HEK293T (cell line): ENCODE results near the gene RRP1B.

Experiments used
- ELF4 ChIP-seq: fragments of 450-650 bp; IDR thresholded peaks from 2 replicates; pipeline ENCODE4 v1.6.1; 2017; ENCODE audit warnings: antibody characterized with exemption
- FOXA1 ChIP-seq: fragments of 450-650 bp; IDR thresholded peaks from 2 replicates; pipeline ENCODE4 v1.6.1; 2016; ENCODE audit warnings: mild to moderate bottlenecking
- FOXM1 ChIP-seq: fragments of 450-650 bp; IDR thresholded peaks from 2 replicates; pipeline ENCODE4 v1.6.1; 2017; ENCODE audit warnings: mild to moderate bottlenecking, borderline replicate concordance
- HDGF ChIP-seq: fragments of 450-650 bp; IDR thresholded peaks from 2 replicates; pipeline ENCODE4 v1.6.1; 2017; ENCODE audit warnings: antibody characterized with exemption, borderline replicate concordance
- NFRKB ChIP-seq: fragments of 450-650 bp; IDR thresholded peaks from 2 replicates; pipeline ENCODE4 v1.6.1; 2016; ENCODE audit warnings: mild to moderate bottlenecking, moderate library complexity
- PKNOX1 ChIP-seq: fragments of 450-650 bp; IDR thresholded peaks from 2 replicates; pipeline ENCODE4 v1.6.1; 2016
- SUZ12 ChIP-seq: fragments of 450-650 bp; IDR thresholded peaks from 2 replicates; pipeline ENCODE4 v1.6.1; 2016; ENCODE audit warnings: mild to moderate bottlenecking

GRCh38 chr21:43652616-43653015, 6.7 kb upstream of the RRP1B start:
- TF ChIP-seq HDGF = no peak
- no peak for TF ChIP-seq NFRKB
- no peak for TF ChIP-seq FOXA1
- no peak for TF ChIP-seq ELF4
- TF ChIP-seq FOXM1 = no peak
- no peak for TF ChIP-seq SUZ12
- TF ChIP-seq PKNOX1 = no peak
